Skeletal muscle tissue (tissue), 4 donors: ENCODE measurements around the gene CYP24A1. TPM values are rescaled to one million over a fixed set of nuclear protein-coding genes. Genes with fewer than 3 reads are reported as not detected.

ENCODE experiments used
- H3K27ac ChIP-seq: one replicate; pipeline ENCODE4 v1.7.0; 2013; ENCODE audit warnings: mild to moderate bottlenecking, low read depth, low read length, inconsistent platforms
- H3K27me3 ChIP-seq, 3 donors: one replicate each; pipeline ENCODE4 v1.7.0; 2013; ENCODE audit warnings: low read length in 3 of 3; ENCODE audit not compliant: control insufficient read depth in 3 of 3, insufficient read depth in 3 of 3
- H3K36me3 ChIP-seq, 3 donors: one replicate each; pipeline ENCODE4 v1.7.0; 2013; ENCODE audit warnings: low read length in 3 of 3; ENCODE audit not compliant: control insufficient read depth in 3 of 3, insufficient read depth in 3 of 3
- H3K4me1 ChIP-seq, 3 donors: one replicate each; pipeline ENCODE4 v1.7.0; 2013; ENCODE audit warnings: low read length in 3 of 3, mild to moderate bottlenecking in 3 of 3; ENCODE audit not compliant: control insufficient read depth in 3 of 3, insufficient read depth in 3 of 3
- H3K4me3 ChIP-seq, 3 donors: one replicate each; pipeline ENCODE4 v1.7.0; 2013; ENCODE audit warnings: low read length in 3 of 3
- H3K9ac ChIP-seq, 3 donors: one replicate each; pipeline ENCODE4 v1.7.0; 2013; ENCODE audit warnings: low read length in 3 of 3, mild to moderate bottlenecking in 3 of 3, moderate library complexity in 2 of 3, low read depth in 1 of 3
- H3K9me3 ChIP-seq, 3 donors: one replicate each; pipeline ENCODE4 v1.7.0; 2013; ENCODE audit warnings: low read length in 3 of 3; ENCODE audit not compliant: control insufficient read depth in 3 of 3
- total RNA-seq: library from RNA; depleted of rRNA; stranded (reverse); fragments of >200 nt; gene quantifications from one replicate; pipeline ENCODE4 v1.2.3, GENCODE V29; 2014
- donor health status: Osteomylitis.

The CYP24A1 gene
- total RNA-seq = 1.0 TPM

- Histone ChIP-seq H3K4me3 (no peak within 1 kb of the TSS), H3K9me3 (no peaks in the 10 kb centered on the region), H3K4me1 (peaks cover 4 to 17% (median 10%) of the 10 kb centered on the region in 3 donors), H3K9ac (no peak within 1 kb of the TSS), H3K36me3 (no peaks in the 10 kb centered on the region), H3K27me3 (peaks cover 59 to 61% (median 60%) of the 10 kb centered on the region in 3 donors), H3K27ac (no peak within 1 kb of the TSS)
These were observed at the start of gene CYP24A1 for GRCh38 chr20:54173653-54174456. Gene CYP24A1, minus strand, starts transcription at chr20:54173986. Its CDS starts 407 bp downstream, at chr20:54173579.

- Histone ChIP-seq H3K9me3 (no peaks in the 10 kb centered on the region), H3K4me3 (no peak overlapping the region), H3K9ac (no peak overlapping the region), H3K27ac (no peak overlapping the region), H3K4me1 (peaks cover 9 to 15% (median 9%) of the 10 kb centered on the region in 3 donors), H3K27me3 (no peaks in the 10 kb centered on the region), H3K36me3 (no peaks in the 10 kb centered on the region)
These were observed 49.5 kb upstream of the CYP24A1 start for GRCh38 chr20:54223285-54223684.

GRCh38 chr20:54221996-54222890 lies 48.5 kb upstream of the CYP24A1 start:
- H3K36me3 ChIP-seq = no peaks in the 10 kb centered on the region
- H3K4me1 ChIP-seq = peaks cover 9 to 15% (median 9%) of the 10 kb centered on the region in 3 donors
- no peaks in the 10 kb centered on the region for H3K27me3 ChIP-seq
- H3K9ac ChIP-seq = peak overlapping the region in 1 of 3 donors; percentile 35
- peak overlapping the region in 1 of 3 donors; percentile 4 for H3K4me3 ChIP-seq
- no peaks in the 10 kb centered on the region for H3K9me3 ChIP-seq
- H3K27ac ChIP-seq = no peak overlapping the region

- no peak overlapping the region for H3K27ac ChIP-seq
These were observed 47.6 kb upstream of the CYP24A1 start for GRCh38 chr20:54221353-54221752.

GRCh38 chr20:54220722-54221121 lies 46.9 kb upstream of the CYP24A1 start:
- Histone ChIP-seq H3K36me3 (peaks cover 0 to 3% (median 0%) of the 10 kb centered on the region in 3 donors), H3K9ac (no peak overlapping the region), H3K4me1 (peaks cover 9 to 15% (median 12%) of the 10 kb centered on the region in 3 donors), H3K9me3 (no peaks in the 10 kb centered on the region), H3K27ac (no peak overlapping the region), H3K4me3 (no peak overlapping the region), H3K27me3 (no peaks in the 10 kb centered on the region)

More at GRCh38 chr20:54221353-54221752, 47.6 kb upstream of the CYP24A1 start:
- H3K36me3 ChIP-seq = peaks cover 0 to 3% (median 0%) of the 10 kb centered on the region in 3 donors
- no peaks in the 10 kb centered on the region for H3K9me3 ChIP-seq
- H3K27me3 ChIP-seq = no peaks in the 10 kb centered on the region
- H3K4me1 ChIP-seq = peaks cover 9 to 15% (median 9%) of the 10 kb centered on the region in 3 donors
- no peak overlapping the region for H3K9ac ChIP-seq
- no peak overlapping the region for H3K4me3 ChIP-seq

- H3K27me3 ChIP-seq = no peaks in the 10 kb centered on the region
- no peak overlapping the region for H3K27ac ChIP-seq
- no peak overlapping the region for H3K9ac ChIP-seq
- peaks cover 12 to 21% (median 15%) of the 10 kb centered on the region in 3 donors for H3K4me1 ChIP-seq
- no peak overlapping the region for H3K4me3 ChIP-seq
- peaks cover 0 to 7% (median 0%) of the 10 kb centered on the region in 3 donors for H3K36me3 ChIP-seq
- H3K9me3 ChIP-seq = no peaks in the 10 kb centered on the region
These were observed 46.1 kb upstream of the CYP24A1 start for GRCh38 chr20:54219751-54220426.

- Histone ChIP-seq H3K9ac (no peak overlapping the region), H3K27me3 (no peaks in the 10 kb centered on the region), H3K4me1 (peaks cover 12 to 25% (median 19%) of the 10 kb centered on the region in 3 donors), H3K27ac (no peak overlapping the region), H3K4me3 (no peak overlapping the region), H3K36me3 (peaks cover 0 to 7% (median 0%) of the 10 kb centered on the region in 3 donors), H3K9me3 (no peaks in the 10 kb centered on the region)
These were observed 44.7 kb upstream of the CYP24A1 start for GRCh38 chr20:54218470-54218869.

- Histone ChIP-seq H3K27ac (no peak overlapping the region), H3K9me3 (no peaks in the 10 kb centered on the region), H3K36me3 (peaks cover 0 to 7% (median 0%) of the 10 kb centered on the region in 3 donors), H3K27me3 (no peaks in the 10 kb centered on the region), H3K9ac (no peak overlapping the region), H3K4me1 (peaks cover 12 to 28% (median 19%) of the 10 kb centered on the region in 3 donors), H3K4me3 (no peak overlapping the region)
These were observed 44.0 kb upstream of the CYP24A1 start for GRCh38 chr20:54217762-54218161.

GRCh38 chr20:54215157-54215789 lies 41.5 kb upstream of the CYP24A1 start:
- Histone ChIP-seq H3K27me3 (no peaks in the 10 kb centered on the region), H3K4me3 (no peak overlapping the region), H3K4me1 (peaks cover 3 to 17% (median 11%) of the 10 kb centered on the region in 3 donors), H3K36me3 (peaks cover 0 to 10% (median 0%) of the 10 kb centered on the region in 3 donors), H3K9me3 (no peaks in the 10 kb centered on the region), H3K9ac (no peak overlapping the region), H3K27ac (no peak overlapping the region)
